Activated CD8-positive, alpha-beta T cell treated with anti-CD3 and anti-CD28 coated beads, Interleukin-2, amount 10 ng/mL, durations not matched to agents 7 days and 5 days (primary cell): ENCODE measurements around the gene FAM120A. TPM values are rescaled to one million over a fixed set of nuclear protein-coding genes. Genes with fewer than 3 reads are reported as not detected.

ENCODE experiments used
- ATAC-seq: fragments of 150-1000 bp; cut with Tn5 transposase; one replicate; pipeline ENCODE4 v1.10.0; 2021; ENCODE audit warnings: moderate library complexity
- CTCF ChIA-PET: fragments of 350-600 bp; sonication (Branson Sonifier 250); formaldehyde crosslinking; loops from one replicate; lab custom pipeline; 2021; ENCODE audit warnings: antibody characterized with exemption; lab: Charles Lee
- POLR2A ChIA-PET: fragments of 350-600 bp; sonication (Branson Sonifier 250); formaldehyde crosslinking; loops from one replicate; lab custom pipeline; 2021; ENCODE audit warnings: antibody characterized with exemption; lab: Charles Lee
- DNase-seq: peaks from one replicate; pipeline ENCODE4 v3.0.0-alpha.2; 2020
- H3K27ac Mint-ChIP-seq: one replicate; pipeline ENCODE4 v1.8.0; 2021; ENCODE audit warnings: mild to moderate bottlenecking, mixed read lengths
- H3K27me3 Mint-ChIP-seq: one replicate; pipeline ENCODE4 v1.8.0; 2021; ENCODE audit warnings: low read depth, mixed read lengths
- H3K36me3 Mint-ChIP-seq: one replicate; pipeline ENCODE4 v1.8.0; 2021; ENCODE audit warnings: low read depth, mixed read lengths
- H3K4me1 Mint-ChIP-seq: one replicate; pipeline ENCODE4 v1.8.0; 2021; ENCODE audit warnings: low read depth, mixed read lengths
- H3K4me3 Mint-ChIP-seq: one replicate; pipeline ENCODE4 v1.8.0; 2021; ENCODE audit warnings: mild to moderate bottlenecking, mixed read lengths
- H3K9me3 Mint-ChIP-seq: one replicate; pipeline ENCODE4 v1.8.0; 2022; ENCODE audit warnings: mixed read lengths; ENCODE audit not compliant: insufficient read depth
- total RNA-seq, 2 experiments: library from RNA; stranded (reverse); gene quantifications; one replicate each; pipeline ENCODE4 v1.2.3, GENCODE V29; 2021

FAM120A gene
- total RNA-seq, 2 experiments from 2014 or later: 139 to 141 TPM

GRCh38 chr9:93575796-93576257 is 124.3 kb downstream of the FAM120A start:
- POLR2A ChIA-PET: interaction anchor here (3.8 kb wide), 1 partner anchor 9 kb away, joined by 41 read pairs; no protein-coding TSS in a partner anchor
- Mint-ChIP-seq H3K4me1 (peaks cover 33% of the 10 kb centered on the region), H3K27me3 (no peaks in the 10 kb centered on the region), H3K27ac (peak overlapping the region; percentile 92), H3K9me3 (peaks cover 5% of the 10 kb centered on the region), H3K36me3 (peaks cover 6% of the 10 kb centered on the region), H3K4me3 (peak overlapping the region; percentile 85)
- CTCF ChIA-PET: interaction anchor here (0.7 to 2.0 kb wide), 2 partner anchors 9 to 421 kb away, joined by 3 to 9 read pairs; no protein-coding TSS in a partner anchor
- peak; percentile 73 for DNase-seq
- peak; percentile 60 for ATAC-seq

GRCh38 chr9:93576258-93577077 is 125.0 kb downstream of the FAM120A start, which contains the start of gene PHF2:
PHF2 (plus strand) TSS chr9:93576584; CDS start chr9:93576774, 190 bp downstream.
- H3K4me1 Mint-ChIP-seq: peaks cover 33% of the 10 kb centered on the region
- ATAC-seq (peak; percentile 65), DNase-seq (peak; percentile 39)
- H3K27ac Mint-ChIP-seq: peak within 1 kb of the TSS; percentile 92
- ChIA-PET CTCF (interaction anchor here (0.7 kb wide), 1 partner anchor 422 kb away, joined by 3 read pairs; no protein-coding TSS in a partner anchor), POLR2A (interaction anchor here (0.7 to 3.8 kb wide), 2 partner anchors 10 to 72 kb away, joined by 3 to 41 read pairs; no protein-coding TSS in a partner anchor)
- H3K4me3 Mint-ChIP-seq: peak within 1 kb of the TSS; percentile 85
- no peaks in the 10 kb centered on the region for H3K27me3 Mint-ChIP-seq
- no peaks in the 10 kb centered on the region for H3K9me3 Mint-ChIP-seq
- H3K36me3 Mint-ChIP-seq: no peaks in the 10 kb centered on the region

GRCh38 chr9:93577078-93577974 is 125.8 kb downstream of the FAM120A start:
- peaks cover 34% of the 10 kb centered on the region for H3K4me1 Mint-ChIP-seq
- no peaks in the 10 kb centered on the region for H3K27me3 Mint-ChIP-seq
- no peaks in the 10 kb centered on the region for H3K9me3 Mint-ChIP-seq
- DNase-seq (peak; percentile 32), ATAC-seq (peak; percentile 35)
- H3K4me3 Mint-ChIP-seq: peak overlapping the region; percentile 79
- no peaks in the 10 kb centered on the region for H3K36me3 Mint-ChIP-seq
- H3K27ac Mint-ChIP-seq: peak overlapping the region; percentile 86
- CTCF ChIA-PET: no interaction called here
- POLR2A ChIA-PET: interaction anchor here (0.7 to 3.8 kb wide), 2 partner anchors 11 to 73 kb away, joined by 3 to 41 read pairs; no protein-coding TSS in a partner anchor

GRCh38 chr9:93577975-93578682 is 126.6 kb downstream of the FAM120A start:
- peak; percentile 20 for DNase-seq
- H3K27me3 Mint-ChIP-seq: no peaks in the 10 kb centered on the region
- POLR2A ChIA-PET: interaction anchor here (1.1 to 3.8 kb wide), 2 partner anchors 11 to 12 kb away, joined by 7 to 41 read pairs; no protein-coding TSS in a partner anchor
- H3K9me3 Mint-ChIP-seq: peaks cover 2% of the 10 kb centered on the region
- H3K4me1 Mint-ChIP-seq: peaks cover 35% of the 10 kb centered on the region
- peak overlapping the region; percentile 79 for H3K4me3 Mint-ChIP-seq
- no peak for ATAC-seq
- peaks cover 1% of the 10 kb centered on the region for H3K36me3 Mint-ChIP-seq
- CTCF ChIA-PET: interaction anchor here (1.3 kb wide), 1 partner anchor 12 kb away, joined by 11 read pairs; no protein-coding TSS in a partner anchor
- peak overlapping the region; percentile 86 for H3K27ac Mint-ChIP-seq

GRCh38 chr9:93578844-93579243 is 127.4 kb downstream of the FAM120A start:
- H3K4me3 Mint-ChIP-seq: no peak overlapping the region
- H3K4me1 Mint-ChIP-seq: peaks cover 34% of the 10 kb centered on the region
- no peak overlapping the region for H3K27ac Mint-ChIP-seq
- no peak for ATAC-seq
- peaks cover 3% of the 10 kb centered on the region for H3K36me3 Mint-ChIP-seq
- H3K9me3 Mint-ChIP-seq: peaks cover 6% of the 10 kb centered on the region
- no peak for DNase-seq
- no peaks in the 10 kb centered on the region for H3K27me3 Mint-ChIP-seq
- ChIA-PET POLR2A (interaction anchor here (1.1 kb wide), 1 partner anchor 12 kb away, joined by 7 read pairs; no protein-coding TSS in a partner anchor), CTCF (interaction anchor here (1.3 kb wide), 1 partner anchor 12 kb away, joined by 11 read pairs; no protein-coding TSS in a partner anchor)

- H3K9me3 Mint-ChIP-seq: peaks cover 12% of the 10 kb centered on the region
- H3K4me3 Mint-ChIP-seq: no peak overlapping the region
- H3K27ac Mint-ChIP-seq: no peak overlapping the region
- no peaks in the 10 kb centered on the region for H3K27me3 Mint-ChIP-seq
- ChIA-PET POLR2A (interaction anchor here (0.7 kb wide), 1 partner anchor 13 kb away, joined by 3 read pairs; no protein-coding TSS in a partner anchor), CTCF (interaction anchor here (1.5 kb wide), 1 partner anchor 14 kb away, joined by 9 read pairs; no protein-coding TSS in a partner anchor)
- no peak for ATAC-seq
- peaks cover 27% of the 10 kb centered on the region for H3K4me1 Mint-ChIP-seq
- H3K36me3 Mint-ChIP-seq: peaks cover 8% of the 10 kb centered on the region
- DNase-seq: peak; percentile 18
Observed at GRCh38 chr9:93579711-93580516, 128.4 kb downstream of the FAM120A start.

- Mint-ChIP-seq H3K36me3 (peaks cover 13% of the 10 kb centered on the region), H3K27me3 (no peaks in the 10 kb centered on the region), H3K4me1 (peaks cover 19% of the 10 kb centered on the region), H3K9me3 (peaks cover 17% of the 10 kb centered on the region), H3K4me3 (no peak overlapping the region), H3K27ac (no peak overlapping the region)
- DNase-seq: no peak
- ChIA-PET CTCF (interaction anchor here (1.5 kb wide), 1 partner anchor 15 kb away, joined by 9 read pairs; no protein-coding TSS in a partner anchor), POLR2A (interaction anchor here (2.2 kb wide), 1 partner anchor 14 kb away, joined by 6 read pairs; no protein-coding TSS in a partner anchor)
- ATAC-seq: no peak
Observed at GRCh38 chr9:93580654-93581380, 129.3 kb downstream of the FAM120A start.

GRCh38 chr9:93582115-93582514 is 130.6 kb downstream of the FAM120A start:
- ATAC-seq (no peak), DNase-seq (peak; percentile 13)
- peaks cover 19% of the 10 kb centered on the region for H3K4me1 Mint-ChIP-seq
- no peak overlapping the region for H3K27ac Mint-ChIP-seq
- ChIA-PET CTCF (interaction anchor here (1.4 kb wide), 1 partner anchor 16 kb away, joined by 5 read pairs; no protein-coding TSS in a partner anchor), POLR2A (interaction anchor here (2.2 kb wide), 1 partner anchor 15 kb away, joined by 6 read pairs; no protein-coding TSS in a partner anchor)
- no peaks in the 10 kb centered on the region for H3K27me3 Mint-ChIP-seq
- H3K4me3 Mint-ChIP-seq: no peak overlapping the region
- H3K36me3 Mint-ChIP-seq: peaks cover 13% of the 10 kb centered on the region
- peaks cover 17% of the 10 kb centered on the region for H3K9me3 Mint-ChIP-seq

- Mint-ChIP-seq H3K27me3 (no peaks in the 10 kb centered on the region), H3K4me1 (peaks cover 18% of the 10 kb centered on the region), H3K27ac (no peak overlapping the region), H3K9me3 (peaks cover 17% of the 10 kb centered on the region), H3K36me3 (peaks cover 13% of the 10 kb centered on the region), H3K4me3 (no peak overlapping the region)
- ATAC-seq: no peak
- POLR2A ChIA-PET: interaction anchor here (2.2 kb wide), 1 partner anchor 16 kb away, joined by 6 read pairs; no protein-coding TSS in a partner anchor
- CTCF ChIA-PET: interaction anchor here (1.4 kb wide), 1 partner anchor 16 kb away, joined by 5 read pairs; no protein-coding TSS in a partner anchor
- no peak for DNase-seq
Observed at GRCh38 chr9:93582550-93582949, 131.1 kb downstream of the FAM120A start.
